Measurements from ENCODE around the gene MGAT1. TPM values are rescaled to one million over a fixed set of nuclear protein-coding genes. Genes with fewer than 3 reads are reported as not detected.
"Not testable (repeated sequence)": the region's sequence is repeated elsewhere in the genome, so short reads cannot be mapped to it uniquely, and the experiment has no call there.

MGAT1 gene
- total and polyA plus RNA-seq, 2 experiments from 2014 or later = 23.7 to 81.4 TPM

- Mint-ChIP-seq H3K9me3 (peaks cover 39% of the 10 kb centered on the region), H3K36me3 (ENCODE audit: low read depth) (peaks cover 36% of the 10 kb centered on the region), H3K4me1 (peaks cover 19% of the 10 kb centered on the region), H3K4me3 (peak overlapping the region; percentile 88; the same call in 1 of the 3 replicates), H3K27me3 (ENCODE audit: insufficient read depth, low read depth, poor library complexity) (peaks cover 46% of the 10 kb centered on the region), H3K27ac (no peak overlapping the region)
- Histone ChIP-seq H3K79me2 (replicated peaks; ENCODE audit: insufficient read depth) (no peaks in the 10 kb centered on the region), H3K27ac (ENCODE audit: low read depth) (no peak overlapping the region), H3K36me3 (ENCODE audit: insufficient read depth) (peaks cover 4% of the 10 kb centered on the region; the same call in 1 of the 2 replicates), H3K9me2 (ENCODE audit: insufficient read depth) (no peaks in the 10 kb centered on the region), H3K27me3 (ENCODE audit: insufficient read depth) (peaks cover 47% of the 10 kb centered on the region), H3K4me1 (ENCODE audit: insufficient read depth) (peaks cover 8% of the 10 kb centered on the region; the same call in 1 of the 2 replicates), H3K4me2 (no peak overlapping the region), H3K4me3 (no peak overlapping the region), H3F3A (replicated peaks; ENCODE audit: low read depth) (0 out of 2 replicates have a peak, but pooled peaks cover 7% of the 10 kb centered on the region), H4K20me1 (replicated peaks; ENCODE audit: insufficient read depth) (0 out of 2 replicates have a peak, but pooled peaks cover 7% of the 10 kb centered on the region), H2AFZ (no peak overlapping the region)
- DNase-seq (ENCODE audit: low spot score) (no peak), ATAC-seq (no peak)
- TF ChIP-seq ZNF114 (CRISPR knock-in tag; IDR thresholded peaks at IDR 0.05) (no peak), POLR2AphosphoS5 (IDR thresholded peaks at IDR 0.05; ENCODE audit: low read depth) (no peak), ZNF331 (CRISPR knock-in tag; IDR thresholded peaks at IDR 0.05; ENCODE audit: low read depth) (no peak), CREB1 (CRISPR knock-in tag; IDR thresholded peaks at IDR 0.05; ENCODE audit: low read depth) (no peak), REST (IDR thresholded peaks at IDR 0.05; ENCODE audit: unreplicated experiment) (no peak)
These were observed 27.1 kb upstream of the MGAT1 start for GRCh38 chr5:180829726-180830125.

GRCh38 chr5:180828756-180829531, 26.3 kb upstream of the MGAT1 start:
- not testable (repeated sequence) for H3K27ac ChIP-seq (ENCODE audit: low read depth); H3F3A ChIP-seq (replicated peaks; ENCODE audit: low read depth); H3K9me2 ChIP-seq (ENCODE audit: insufficient read depth); H4K20me1 ChIP-seq (replicated peaks; ENCODE audit: insufficient read depth); H3K36me3 ChIP-seq (ENCODE audit: insufficient read depth); ATAC-seq; H3K4me2 ChIP-seq; H3K4me1 ChIP-seq (ENCODE audit: insufficient read depth); H3K4me3 ChIP-seq; H3K4me3 Mint-ChIP-seq; H2AFZ ChIP-seq; H3K27ac Mint-ChIP-seq; H3K79me2 ChIP-seq (replicated peaks; ENCODE audit: insufficient read depth); DNase-seq (ENCODE audit: low spot score)
- Mint-ChIP-seq H3K36me3 (ENCODE audit: low read depth) (peaks cover 36% of the 10 kb centered on the region), H3K9me3 (peaks cover 39% of the 10 kb centered on the region), H3K27me3 (ENCODE audit: insufficient read depth, low read depth, poor library complexity) (peaks cover 46% of the 10 kb centered on the region), H3K4me1 (peaks cover 22% of the 10 kb centered on the region)
- H3K27me3 ChIP-seq (ENCODE audit: insufficient read depth) = peaks cover 47% of the 10 kb centered on the region

GRCh38 chr5:180827374-180827773, 24.8 kb upstream of the MGAT1 start:
- H3K79me2 ChIP-seq (replicated peaks; ENCODE audit: insufficient read depth); H3F3A ChIP-seq (replicated peaks; ENCODE audit: low read depth); DNase-seq (ENCODE audit: low spot score); ATAC-seq; H4K20me1 ChIP-seq (replicated peaks; ENCODE audit: insufficient read depth); H3K4me1 ChIP-seq (ENCODE audit: insufficient read depth); H3K27ac Mint-ChIP-seq; H3K27ac ChIP-seq (ENCODE audit: low read depth); H3K36me3 ChIP-seq (ENCODE audit: insufficient read depth); H2AFZ ChIP-seq; H3K4me3 ChIP-seq; H3K4me3 Mint-ChIP-seq; H3K4me2 ChIP-seq; H3K9me2 ChIP-seq (ENCODE audit: insufficient read depth): not testable (repeated sequence)
- TF ChIP-seq CTCF (conservative IDR thresholded peaks at IDR 0.05; ENCODE audit: low read depth in 2 of 2) = peak in 1 of 2 experiments; percentile 24; a peak in 2 of 4 replicates
- peaks cover 22% of the 10 kb centered on the region for H3K4me1 Mint-ChIP-seq
- peaks cover 39% of the 10 kb centered on the region for H3K27me3 ChIP-seq (ENCODE audit: insufficient read depth)
- H3K27me3 Mint-ChIP-seq (ENCODE audit: insufficient read depth, low read depth, poor library complexity) = peaks cover 41% of the 10 kb centered on the region
- H3K9me3 Mint-ChIP-seq = peaks cover 39% of the 10 kb centered on the region
- H3K36me3 Mint-ChIP-seq (ENCODE audit: low read depth) = peaks cover 36% of the 10 kb centered on the region
